ENCODE results near the gene SPI1.

DNA sequence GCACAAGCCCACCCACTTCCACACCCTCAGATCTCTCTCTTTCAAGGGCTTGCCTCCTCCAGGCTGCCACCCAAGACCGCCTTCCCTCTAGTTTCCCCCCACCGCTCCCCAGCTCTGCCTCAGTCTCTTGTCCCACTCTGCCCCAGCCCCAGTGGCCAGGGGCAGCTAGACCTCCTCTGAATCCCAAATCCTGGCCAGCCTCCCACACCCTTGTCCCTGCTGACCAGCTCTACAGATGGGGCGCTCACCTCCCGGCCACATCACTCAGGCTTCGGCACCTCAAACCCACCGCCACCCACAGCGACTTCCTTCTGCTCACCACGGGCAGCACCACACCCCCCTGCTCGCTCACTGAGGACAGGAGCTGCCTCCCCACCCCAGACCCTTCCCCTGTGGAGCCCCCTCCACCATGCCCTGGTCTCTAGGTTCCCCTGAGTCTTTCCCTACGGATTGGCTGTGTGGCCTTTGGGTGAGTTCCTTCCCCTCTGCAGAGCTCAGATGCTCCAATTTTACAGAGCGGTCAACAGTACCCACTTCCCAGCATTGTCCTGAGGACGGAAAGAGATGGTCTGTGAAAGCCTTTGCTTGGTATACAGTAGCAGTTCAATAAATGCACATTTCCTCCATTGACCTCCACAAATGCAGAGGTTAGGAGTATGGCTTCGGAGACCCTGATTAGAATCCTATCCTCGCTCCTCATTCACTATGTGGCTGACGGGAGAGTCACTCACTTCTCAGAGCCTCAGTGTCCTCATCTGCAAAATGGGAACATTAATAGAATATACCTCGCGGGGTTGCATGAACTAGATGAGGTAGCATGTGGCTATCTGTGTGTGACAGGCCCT is 11.5 kb upstream of the SPI1 start:
- TF ChIP-seq, protein P1, sequence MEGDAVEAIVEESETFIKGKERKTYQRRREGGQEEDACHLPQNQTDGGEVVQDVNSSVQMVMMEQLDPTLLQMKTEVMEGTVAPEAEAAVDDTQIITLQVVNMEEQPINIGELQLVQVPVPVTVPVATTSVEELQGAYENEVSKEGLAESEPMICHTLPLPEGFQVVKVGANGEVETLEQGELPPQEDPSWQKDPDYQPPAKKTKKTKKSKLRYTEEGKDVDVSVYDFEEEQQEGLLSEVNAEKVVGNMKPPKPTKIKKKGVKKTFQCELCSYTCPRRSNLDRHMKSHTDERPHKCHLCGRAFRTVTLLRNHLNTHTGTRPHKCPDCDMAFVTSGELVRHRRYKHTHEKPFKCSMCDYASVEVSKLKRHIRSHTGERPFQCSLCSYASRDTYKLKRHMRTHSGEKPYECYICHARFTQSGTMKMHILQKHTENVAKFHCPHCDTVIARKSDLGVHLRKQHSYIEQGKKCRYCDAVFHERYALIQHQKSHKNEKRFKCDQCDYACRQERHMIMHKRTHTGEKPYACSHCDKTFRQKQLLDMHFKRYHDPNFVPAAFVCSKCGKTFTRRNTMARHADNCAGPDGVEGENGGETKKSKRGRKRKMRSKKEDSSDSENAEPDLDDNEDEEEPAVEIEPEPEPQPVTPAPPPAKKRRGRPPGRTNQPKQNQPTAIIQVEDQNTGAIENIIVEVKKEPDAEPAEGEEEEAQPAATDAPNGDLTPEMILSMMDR (conservative IDR thresholded peaks at IDR 0.05; ENCODE audit: low read depth, low read length): no peak
- no peak for TF ChIP-seq EZH2 (IDR thresholded peaks at IDR 0.05; ENCODE audit: low read length, unreplicated experiment)

Measured in PC-3 (cell line).